ENCODE data around the gene BAZ1A.
A peak's percentile ranks its signal among the peaks of the same experiment; 100 is the strongest.

BAZ1A gene

DNA sequence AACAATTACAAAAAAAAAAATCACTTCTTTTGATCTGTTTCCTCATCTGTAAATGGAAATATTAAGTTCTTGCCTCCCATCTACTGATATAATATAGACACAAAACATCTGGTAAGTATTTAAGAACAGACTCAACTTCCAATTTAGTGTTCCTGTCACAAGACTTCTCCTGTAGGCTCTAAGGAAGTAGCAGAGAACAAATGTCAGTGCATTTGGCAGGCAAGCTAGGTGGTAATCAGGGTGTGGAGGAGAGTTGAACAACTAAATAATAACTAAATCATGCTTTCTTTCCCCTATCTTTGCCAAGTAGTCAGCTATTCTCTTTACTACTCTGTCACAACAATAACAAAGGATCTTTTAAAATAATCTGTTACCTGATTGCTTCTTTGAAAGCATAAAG, 22.1 kb downstream of the BAZ1A start:
- POLR2A ChIA-PET = interaction anchor here (0.7 kb wide), 1 partner anchor 11 kb away, joined by 6 read pairs; no protein-coding TSS in a partner anchor

DNA sequence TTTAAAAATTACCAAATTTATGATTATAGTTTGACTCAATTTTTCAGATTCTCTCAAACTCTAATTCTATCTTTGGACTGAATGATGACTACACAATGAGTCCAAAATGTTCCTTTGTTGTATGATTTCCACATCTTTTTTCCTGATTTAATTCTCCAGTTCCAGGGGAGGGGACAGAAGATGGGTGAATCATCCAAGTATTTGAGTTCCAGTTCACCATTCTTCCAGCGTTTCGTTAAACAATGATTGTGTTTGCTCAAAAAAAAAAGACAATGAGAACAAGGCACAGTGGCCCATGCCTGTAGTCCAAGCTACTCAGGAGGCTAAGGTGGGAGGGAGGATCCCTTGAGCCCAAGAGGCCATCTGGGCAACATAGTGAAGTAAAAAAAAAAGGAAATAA, 23.8 kb downstream of the BAZ1A start:
- ChIA-PET POLR2A (no interaction called here), CTCF (interaction anchor here (0.6 kb wide), 1 partner anchor 14 kb away, joined by 3 read pairs; no protein-coding TSS in a partner anchor)
- DNase-seq = no peak
- no peaks in the 10 kb centered on the region for H3K27me3 ChIP-seq (replicated peaks in 2 of 5; ENCODE audit: control insufficient read depth in 4 of 5, insufficient read depth in 5 of 5, low read length in 4 of 5)
- no peaks in the 10 kb centered on the region for H3K4me1 ChIP-seq (ENCODE audit: control extremely low read depth in 1 of 4, control insufficient read depth in 4 of 4, insufficient read depth in 4 of 4, low read length in 3 of 4)
- H3K27ac ChIP-seq (ENCODE audit: insufficient read depth in 1 of 2, low read depth in 1 of 2, low read length in 2 of 2, poor library complexity in 1 of 2, severe bottlenecking in 2 of 2) = no peak overlapping the region
- peaks cover 4 to 35% (median 18%) of the 10 kb centered on the region in 4 experiments for H3K36me3 ChIP-seq (ENCODE audit: control insufficient read depth in 4 of 4, insufficient read depth in 4 of 4, low read length in 3 of 4)
- H3K4me3 ChIP-seq (ENCODE audit: control insufficient read depth in 1 of 7, extremely low read depth in 1 of 7, insufficient read depth in 4 of 7, low read depth in 2 of 7, low read length in 6 of 7) = no peak overlapping the region
- no peaks in the 10 kb centered on the region for H3K9me3 ChIP-seq (ENCODE audit: control extremely low read depth in 1 of 5, control insufficient read depth in 4 of 5, insufficient read depth in 2 of 5, low read depth in 1 of 5, low read length in 4 of 5)
- WGBS (ENCODE audit: insufficient coverage) = 100% methylated on average over 2 of the region's 2 CpGs

More for the DNA sequence above, 22.1 kb downstream of the BAZ1A start:
- peaks cover 0 to 5% (median 0%) of the 10 kb centered on the region in 4 experiments for H3K4me1 ChIP-seq (ENCODE audit: control extremely low read depth in 1 of 4, control insufficient read depth in 4 of 4, insufficient read depth in 4 of 4, low read length in 3 of 4)
- H3K36me3 ChIP-seq (ENCODE audit: control insufficient read depth in 4 of 4, insufficient read depth in 4 of 4, low read length in 3 of 4) = peaks cover 4 to 41% (median 27%) of the 10 kb centered on the region in 4 experiments
- no peaks in the 10 kb centered on the region for H3K27me3 ChIP-seq (replicated peaks in 2 of 5; ENCODE audit: control insufficient read depth in 4 of 5, insufficient read depth in 5 of 5, low read length in 4 of 5)
- no peak overlapping the region for H3K27ac ChIP-seq (ENCODE audit: insufficient read depth in 1 of 2, low read depth in 1 of 2, low read length in 2 of 2, poor library complexity in 1 of 2, severe bottlenecking in 2 of 2)
- H3K4me3 ChIP-seq (ENCODE audit: control insufficient read depth in 1 of 7, extremely low read depth in 1 of 7, insufficient read depth in 4 of 7, low read depth in 2 of 7, low read length in 6 of 7) = no peak overlapping the region
- CTCF ChIA-PET = no interaction called here
- peaks cover 0 to 4% (median 0%) of the 10 kb centered on the region in 5 experiments for H3K9me3 ChIP-seq (ENCODE audit: control extremely low read depth in 1 of 5, control insufficient read depth in 4 of 5, insufficient read depth in 2 of 5, low read depth in 1 of 5, low read length in 4 of 5)
- DNase-seq = no peak

DNA sequence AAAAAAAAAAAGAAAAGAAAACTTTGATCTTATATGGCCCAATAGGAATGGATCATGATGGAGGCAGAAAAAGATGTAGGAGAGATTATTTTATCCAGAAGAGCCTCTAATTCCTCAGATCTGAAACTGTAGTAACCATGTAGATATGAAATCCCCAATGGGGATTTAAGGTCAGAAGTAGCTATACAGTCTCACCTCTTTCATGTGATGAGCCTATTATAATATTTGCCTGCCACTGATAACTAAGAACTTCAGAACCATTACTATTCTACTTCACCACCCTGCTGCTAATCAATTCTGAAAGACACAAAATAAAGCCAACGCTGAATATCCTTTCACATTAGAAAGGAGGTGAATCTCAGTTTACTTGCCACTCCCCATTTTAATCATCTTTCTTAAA, 29.3 kb downstream of the BAZ1A start:
- no peaks in the 10 kb centered on the region for H3K27me3 ChIP-seq (replicated peaks in 2 of 5; ENCODE audit: control insufficient read depth in 4 of 5, insufficient read depth in 5 of 5, low read length in 4 of 5)
- no peak overlapping the region for H3K27ac ChIP-seq (ENCODE audit: insufficient read depth in 1 of 2, low read depth in 1 of 2, low read length in 2 of 2, poor library complexity in 1 of 2, severe bottlenecking in 2 of 2)
- peaks cover 2 to 12% (median 6%) of the 10 kb centered on the region in 4 experiments for H3K4me1 ChIP-seq (ENCODE audit: control extremely low read depth in 1 of 4, control insufficient read depth in 4 of 4, insufficient read depth in 4 of 4, low read length in 3 of 4)
- CTCF ChIA-PET = interaction anchor here (0.9 kb wide), 1 partner anchor 27 kb away, joined by 3 read pairs; no protein-coding TSS in a partner anchor
- POLR2A ChIA-PET = no interaction called here
- WGBS (ENCODE audit: insufficient coverage) = 83% methylated on average over 1 of the region's 1 CpG
- H3K4me3 ChIP-seq (ENCODE audit: control insufficient read depth in 1 of 7, extremely low read depth in 1 of 7, insufficient read depth in 4 of 7, low read depth in 2 of 7, low read length in 6 of 7) = no peak overlapping the region
- no peak for DNase-seq
- peaks cover 4 to 24% (median 7%) of the 10 kb centered on the region in 4 experiments for H3K36me3 ChIP-seq (ENCODE audit: control insufficient read depth in 4 of 4, insufficient read depth in 4 of 4, low read length in 3 of 4)
- H3K9me3 ChIP-seq (ENCODE audit: control extremely low read depth in 1 of 5, control insufficient read depth in 4 of 5, insufficient read depth in 2 of 5, low read depth in 1 of 5, low read length in 4 of 5) = no peaks in the 10 kb centered on the region

DNA sequence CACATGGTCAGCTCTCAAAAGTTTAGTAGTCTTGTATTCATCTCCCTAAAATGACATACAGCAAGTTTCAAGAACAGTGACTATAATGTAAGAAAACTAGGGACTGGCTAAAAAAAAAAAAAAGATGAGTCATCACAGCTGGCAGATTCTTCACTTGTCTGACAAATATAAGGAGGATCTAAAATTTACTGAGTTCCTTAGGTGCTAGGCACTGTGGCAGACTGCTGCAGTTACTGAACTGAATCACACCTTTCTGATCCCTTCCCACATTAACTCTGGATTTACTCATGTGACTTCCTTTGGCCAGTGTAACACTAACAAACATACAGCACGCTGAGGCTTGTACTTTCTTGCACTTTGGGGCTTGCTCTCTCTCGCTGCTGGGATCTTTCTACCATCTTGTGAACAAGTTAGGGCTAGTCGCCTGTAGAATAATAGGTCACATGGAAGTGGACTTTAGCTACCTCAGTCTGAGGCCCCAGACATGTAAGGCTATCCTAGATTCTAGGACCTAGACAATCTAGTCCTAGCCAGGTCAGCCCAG, 32.1 kb downstream of the BAZ1A start:
- peak; percentile 46 to 83 (median 76) for DNase-seq
- H3K9me3 ChIP-seq (ENCODE audit: control extremely low read depth in 1 of 5, control insufficient read depth in 4 of 5, insufficient read depth in 2 of 5, low read depth in 1 of 5, low read length in 4 of 5) = no peaks in the 10 kb centered on the region
- POLR2A ChIA-PET = interaction anchor here (1.0 kb wide), 1 partner anchor 30 kb away, joined by 5 read pairs; no protein-coding TSS in a partner anchor
- CTCF ChIA-PET = interaction anchor here (1.8 kb wide), 1 partner anchor 9 kb away, joined by 5 read pairs; no protein-coding TSS in a partner anchor
- no peaks in the 10 kb centered on the region for H3K27me3 ChIP-seq (replicated peaks in 2 of 5; ENCODE audit: control insufficient read depth in 4 of 5, insufficient read depth in 5 of 5, low read length in 4 of 5)
- peaks cover 2 to 19% (median 4%) of the 10 kb centered on the region in 4 experiments for H3K36me3 ChIP-seq (ENCODE audit: control insufficient read depth in 4 of 4, insufficient read depth in 4 of 4, low read length in 3 of 4)
- H3K4me3 ChIP-seq (ENCODE audit: control insufficient read depth in 1 of 7, extremely low read depth in 1 of 7, insufficient read depth in 4 of 7, low read depth in 2 of 7, low read length in 6 of 7) = no peak overlapping the region
- H3K4me1 ChIP-seq (ENCODE audit: control extremely low read depth in 1 of 4, control insufficient read depth in 4 of 4, insufficient read depth in 4 of 4, low read length in 3 of 4) = peaks cover 2 to 12% (median 6%) of the 10 kb centered on the region in 4 experiments
- 67% methylated on average over 2 of the region's 3 CpGs for WGBS (ENCODE audit: insufficient coverage)
- H3K27ac ChIP-seq (ENCODE audit: insufficient read depth in 1 of 2, low read depth in 1 of 2, low read length in 2 of 2, poor library complexity in 1 of 2, severe bottlenecking in 2 of 2) = peak overlapping the region in 1 of 2 experiments; percentile 43

DNA sequence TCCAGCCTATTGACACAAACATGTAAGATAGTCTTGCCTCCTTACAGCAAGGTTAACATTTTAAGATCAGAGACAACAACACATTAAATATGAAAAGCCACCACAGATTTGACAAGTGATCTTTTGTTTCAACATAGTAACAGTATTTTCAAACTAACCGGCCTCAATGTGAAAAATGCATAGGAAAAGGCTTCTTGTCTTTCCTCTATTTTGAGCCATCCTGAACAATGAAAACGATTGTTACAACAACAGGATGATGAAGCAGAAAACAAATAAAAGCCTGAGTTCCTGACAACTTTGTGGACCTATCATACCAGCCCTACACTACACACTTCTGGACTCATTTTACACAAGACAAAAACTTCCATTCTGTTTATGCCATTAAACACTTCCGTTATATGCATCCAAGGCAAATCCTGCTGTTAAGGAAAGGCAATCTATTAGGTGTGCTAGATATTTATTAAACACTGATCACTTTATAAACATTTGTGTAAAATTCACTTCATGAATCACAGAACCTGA, 37.3 kb downstream of the BAZ1A start:
- Histone ChIP-seq H3K4me1 (ENCODE audit: control extremely low read depth in 1 of 4, control insufficient read depth in 4 of 4, insufficient read depth in 4 of 4, low read length in 3 of 4) (peaks cover 5 to 15% (median 11%) of the 10 kb centered on the region in 4 experiments), H3K36me3 (ENCODE audit: control insufficient read depth in 4 of 4, insufficient read depth in 4 of 4, low read length in 3 of 4) (peaks cover 0 to 6% (median 4%) of the 10 kb centered on the region in 4 experiments)
- CTCF ChIA-PET = no interaction called here

DNA sequence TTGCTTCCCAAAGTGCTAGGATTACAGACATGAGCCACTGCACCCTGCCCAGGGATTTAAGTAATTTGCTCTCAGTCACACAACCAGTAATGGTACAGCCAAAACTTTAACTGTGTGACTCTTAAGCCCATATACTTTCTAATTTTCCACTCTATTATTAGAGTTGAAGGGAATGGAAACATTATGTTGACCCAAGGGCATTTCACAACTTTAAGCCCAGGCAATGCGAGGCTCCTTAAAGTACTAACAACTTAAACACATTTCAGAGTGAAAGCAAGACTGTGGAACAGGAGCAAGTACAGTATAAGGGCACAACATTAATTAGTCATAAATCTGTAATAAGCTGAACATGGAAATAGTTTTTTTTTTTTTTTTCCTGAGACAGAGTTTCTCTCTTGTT, 39.8 kb downstream of the BAZ1A start:
- DNase-seq = no peak
- ChIA-PET CTCF (interaction anchor here (0.7 to 1.8 kb wide), 2 partner anchors 10 to 28 kb away, joined by 4 to 6 read pairs; no protein-coding TSS in a partner anchor), POLR2A (interaction anchor here (0.6 kb wide), 1 partner anchor 34 kb away, joined by 6 read pairs; no protein-coding TSS in a partner anchor)
- H3K4me3 ChIP-seq (ENCODE audit: control insufficient read depth in 1 of 7, extremely low read depth in 1 of 7, insufficient read depth in 4 of 7, low read depth in 2 of 7, low read length in 6 of 7) = no peak overlapping the region
- no peak overlapping the region for H3K27ac ChIP-seq (ENCODE audit: insufficient read depth in 1 of 2, low read depth in 1 of 2, low read length in 2 of 2, poor library complexity in 1 of 2, severe bottlenecking in 2 of 2)
- H3K36me3 ChIP-seq (ENCODE audit: control insufficient read depth in 4 of 4, insufficient read depth in 4 of 4, low read length in 3 of 4) = peaks cover 0 to 7% (median 4%) of the 10 kb centered on the region in 4 experiments
- H3K9me3 ChIP-seq (ENCODE audit: control extremely low read depth in 1 of 5, control insufficient read depth in 4 of 5, insufficient read depth in 2 of 5, low read depth in 1 of 5, low read length in 4 of 5) = no peaks in the 10 kb centered on the region
- no CpG with 5 or more reads among the region's 1 CpG for WGBS (ENCODE audit: insufficient coverage)
- no peaks in the 10 kb centered on the region for H3K27me3 ChIP-seq (replicated peaks in 2 of 5; ENCODE audit: control insufficient read depth in 4 of 5, insufficient read depth in 5 of 5, low read length in 4 of 5)
- H3K4me1 ChIP-seq (ENCODE audit: control extremely low read depth in 1 of 4, control insufficient read depth in 4 of 4, insufficient read depth in 4 of 4, low read length in 3 of 4) = peaks cover 5 to 12% (median 9%) of the 10 kb centered on the region in 4 experiments

More for the DNA sequence above, 37.3 kb downstream of the BAZ1A start:
- H3K27me3 ChIP-seq (replicated peaks in 2 of 5; ENCODE audit: control insufficient read depth in 4 of 5, insufficient read depth in 5 of 5, low read length in 4 of 5) = no peaks in the 10 kb centered on the region
- H3K27ac ChIP-seq (ENCODE audit: insufficient read depth in 1 of 2, low read depth in 1 of 2, low read length in 2 of 2, poor library complexity in 1 of 2, severe bottlenecking in 2 of 2) = no peak overlapping the region
- no peak overlapping the region for H3K4me3 ChIP-seq (ENCODE audit: control insufficient read depth in 1 of 7, extremely low read depth in 1 of 7, insufficient read depth in 4 of 7, low read depth in 2 of 7, low read length in 6 of 7)
- POLR2A ChIA-PET = no interaction called here
- WGBS (ENCODE audit: insufficient coverage) = 82% methylated on average over 2 of the region's 3 CpGs
- H3K9me3 ChIP-seq (ENCODE audit: control extremely low read depth in 1 of 5, control insufficient read depth in 4 of 5, insufficient read depth in 2 of 5, low read depth in 1 of 5, low read length in 4 of 5) = no peaks in the 10 kb centered on the region
- DNase-seq = no peak
